Stimulated activated memory B cell treated with anti-CD40 and anti-IgM and Interleukin-4, amounts not matched to agents 10 μg/mL and 1 μg/mL and 100 μg/mL, for 72 hours (primary cell): Measurements from ENCODE around the gene KLHL3.

Experiments
- ATAC-seq: fragments of 150-1000 bp; cut with Tn5 transposase; 2 replicates; pipeline ENCODE4 v1.10.0; 2021
- H3K27ac Mint-ChIP-seq: one replicate; pipeline ENCODE4 v1.8.0; 2022; ENCODE audit warnings: mild to moderate bottlenecking, mixed read lengths
- H3K27me3 Mint-ChIP-seq: one replicate; pipeline ENCODE4 v1.8.0; 2022; ENCODE audit warnings: mixed read lengths
- H3K36me3 Mint-ChIP-seq: one replicate; pipeline ENCODE4 v1.8.0; 2022; ENCODE audit warnings: mixed read lengths
- H3K4me1 Mint-ChIP-seq: one replicate; pipeline ENCODE4 v1.8.0; 2022; ENCODE audit warnings: mixed read lengths
- H3K4me3 Mint-ChIP-seq: one replicate; pipeline ENCODE4 v1.8.0; 2022; ENCODE audit warnings: mild to moderate bottlenecking, moderate library complexity, mixed read lengths
- H3K9me3 Mint-ChIP-seq: one replicate; pipeline ENCODE4 v1.8.0; 2022; ENCODE audit warnings: mixed read lengths

The KLHL3 gene

GRCh38 chr5:137753691-137754187 is 17.9 kb upstream of the KLHL3 start:
- Mint-ChIP-seq H3K4me3 (peak overlapping the region; percentile 92), H3K4me1 (peaks cover 27% of the 10 kb centered on the region)

GRCh38 chr5:137752905-137753690 is 17.2 kb upstream of the KLHL3 start:
- H3K9me3 Mint-ChIP-seq: no peaks in the 10 kb centered on the region
- H3K27ac Mint-ChIP-seq: peak overlapping the region; percentile 97
- peak overlapping the region; percentile 92 for H3K4me3 Mint-ChIP-seq
- no peaks in the 10 kb centered on the region for H3K27me3 Mint-ChIP-seq
- H3K4me1 Mint-ChIP-seq: peaks cover 27% of the 10 kb centered on the region
- peaks cover 30% of the 10 kb centered on the region for H3K36me3 Mint-ChIP-seq
- ATAC-seq: no peak

More at GRCh38 chr5:137753691-137754187, 17.9 kb upstream of the KLHL3 start:
- Mint-ChIP-seq H3K9me3 (no peaks in the 10 kb centered on the region), H3K36me3 (peaks cover 30% of the 10 kb centered on the region), H3K27me3 (no peaks in the 10 kb centered on the region), H3K27ac (peak overlapping the region; percentile 97)
- ATAC-seq: peak; percentile 32

GRCh38 chr5:137751869-137752491 is 16.1 kb upstream of the KLHL3 start:
- H3K9me3 Mint-ChIP-seq: no peaks in the 10 kb centered on the region
- H3K4me1 Mint-ChIP-seq: peaks cover 27% of the 10 kb centered on the region
- H3K27ac Mint-ChIP-seq: peak overlapping the region; percentile 97
- ATAC-seq: no peak
- H3K27me3 Mint-ChIP-seq: no peaks in the 10 kb centered on the region
- H3K4me3 Mint-ChIP-seq: peak overlapping the region; percentile 92
- H3K36me3 Mint-ChIP-seq: peaks cover 30% of the 10 kb centered on the region

- Mint-ChIP-seq H3K4me1 (peaks cover 27% of the 10 kb centered on the region), H3K9me3 (no peaks in the 10 kb centered on the region), H3K27me3 (no peaks in the 10 kb centered on the region), H3K27ac (no peak overlapping the region), H3K36me3 (peaks cover 30% of the 10 kb centered on the region), H3K4me3 (no peak overlapping the region)
- ATAC-seq: no peak
Measured at GRCh38 chr5:137750436-137750835, 14.5 kb upstream of the KLHL3 start.

GRCh38 chr5:137747848-137748247 is 12.0 kb upstream of the KLHL3 start:
- ATAC-seq: no peak
- no peaks in the 10 kb centered on the region for H3K9me3 Mint-ChIP-seq
- H3K36me3 Mint-ChIP-seq: peaks cover 20% of the 10 kb centered on the region
- H3K27ac Mint-ChIP-seq: no peak overlapping the region
- H3K4me1 Mint-ChIP-seq: peaks cover 22% of the 10 kb centered on the region
- no peak overlapping the region for H3K4me3 Mint-ChIP-seq
- no peaks in the 10 kb centered on the region for H3K27me3 Mint-ChIP-seq

DNA sequence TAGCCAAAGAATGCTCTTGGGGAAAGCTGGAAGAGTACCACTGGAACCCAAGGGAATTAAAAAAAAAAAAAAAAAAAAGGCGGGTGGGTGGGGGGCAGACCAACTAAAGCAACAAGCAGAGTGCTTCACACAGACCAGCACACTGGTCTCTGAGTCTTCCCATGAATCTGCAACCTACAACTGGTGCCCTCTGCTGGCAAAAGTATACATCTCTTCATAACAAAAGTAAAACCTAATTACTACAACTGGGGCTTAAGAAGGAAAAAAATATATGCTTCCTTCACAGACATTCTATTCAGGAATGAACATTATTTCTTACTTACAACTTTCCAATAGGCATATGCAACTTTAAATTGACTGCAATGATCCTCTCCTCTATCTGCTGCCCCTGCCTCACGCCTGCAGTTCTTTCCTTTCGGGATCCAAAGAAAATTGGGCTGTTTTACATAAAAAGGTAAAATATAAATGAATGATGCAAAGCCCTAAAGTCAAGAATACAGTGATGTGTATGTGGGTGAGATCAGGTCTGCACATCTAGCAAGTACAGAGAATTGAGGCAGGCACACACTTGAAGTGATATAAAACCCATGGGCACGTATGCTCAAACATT is 7.2 kb upstream of the KLHL3 start:
- H3K9me3 Mint-ChIP-seq: no peaks in the 10 kb centered on the region
- H3K27me3 Mint-ChIP-seq: no peaks in the 10 kb centered on the region
- no peaks in the 10 kb centered on the region for H3K4me1 Mint-ChIP-seq
- no peak overlapping the region for H3K4me3 Mint-ChIP-seq
- peak; percentile 72 for ATAC-seq
- no peak overlapping the region for H3K27ac Mint-ChIP-seq
- H3K36me3 Mint-ChIP-seq: no peaks in the 10 kb centered on the region

DNA sequence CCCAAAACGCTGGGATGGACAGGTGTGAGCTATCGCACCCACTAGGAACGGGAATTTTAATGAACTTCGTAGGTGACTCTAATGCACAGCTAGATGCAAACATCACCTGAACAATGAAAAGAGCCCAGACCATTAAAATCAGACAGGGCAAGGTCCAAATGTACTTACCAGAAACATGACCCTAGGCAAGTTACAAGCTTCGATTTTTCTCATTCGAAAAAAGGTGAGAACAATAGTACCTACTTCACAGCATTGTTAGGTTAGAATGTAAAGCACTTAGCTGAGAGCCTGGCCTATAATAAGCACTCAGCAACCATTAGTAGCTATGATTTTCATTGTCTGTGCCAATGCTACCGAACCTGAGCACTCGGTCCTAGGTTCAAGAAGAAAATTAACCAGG is 5.8 kb upstream of the KLHL3 start:
- Mint-ChIP-seq H3K4me3 (no peak overlapping the region), H3K9me3 (peaks cover 2% of the 10 kb centered on the region), H3K36me3 (no peaks in the 10 kb centered on the region), H3K27me3 (no peaks in the 10 kb centered on the region), H3K4me1 (no peaks in the 10 kb centered on the region), H3K27ac (no peak overlapping the region)
- no peak for ATAC-seq

DNA sequence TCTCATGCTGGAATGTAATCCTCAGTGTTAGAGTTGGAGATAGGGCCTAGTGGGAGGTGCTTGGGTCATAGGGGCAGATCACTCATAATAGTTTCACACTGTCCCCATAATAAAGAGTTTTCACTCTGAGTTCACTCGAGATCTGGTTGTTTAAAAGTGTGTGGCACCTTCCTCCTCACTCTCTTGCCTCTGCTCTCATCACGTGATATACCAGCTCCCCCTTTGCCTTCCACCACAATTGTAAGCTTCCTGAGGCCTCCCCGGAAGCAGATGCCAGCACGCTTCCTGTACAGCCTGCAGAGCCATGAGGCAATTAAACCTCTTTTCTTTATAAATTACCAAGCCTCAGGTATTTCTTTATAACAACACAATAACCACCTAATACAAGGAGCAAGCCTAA is 3.8 kb upstream of the KLHL3 start:
- Mint-ChIP-seq H3K9me3 (peaks cover 2% of the 10 kb centered on the region), H3K4me3 (no peak overlapping the region), H3K27me3 (no peaks in the 10 kb centered on the region), H3K27ac (no peak overlapping the region), H3K36me3 (no peaks in the 10 kb centered on the region), H3K4me1 (no peaks in the 10 kb centered on the region)
- ATAC-seq: no peak

DNA sequence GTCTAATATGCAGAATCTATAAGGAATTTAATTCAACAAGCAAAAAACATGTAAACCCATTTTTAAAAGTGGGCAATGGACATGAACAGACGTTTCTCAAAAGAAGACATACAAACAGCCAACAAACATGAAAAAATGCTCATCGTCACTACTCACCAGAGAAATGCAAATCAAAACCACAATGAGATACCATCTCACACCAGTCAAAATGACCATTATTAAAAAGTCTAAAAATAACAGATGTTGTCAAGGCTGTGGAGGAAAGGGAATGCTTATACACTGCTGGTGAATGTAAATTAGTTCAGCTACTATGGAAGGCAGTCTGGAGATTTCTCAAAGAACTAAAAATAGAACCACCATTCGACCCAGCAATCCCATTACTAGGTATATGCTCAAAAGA is 3.1 kb upstream of the KLHL3 start:
- no peak overlapping the region for H3K4me3 Mint-ChIP-seq
- no peaks in the 10 kb centered on the region for H3K4me1 Mint-ChIP-seq
- H3K9me3 Mint-ChIP-seq: peaks cover 2% of the 10 kb centered on the region
- ATAC-seq: no peak
- no peak overlapping the region for H3K27ac Mint-ChIP-seq
- H3K27me3 Mint-ChIP-seq: no peaks in the 10 kb centered on the region
- no peaks in the 10 kb centered on the region for H3K36me3 Mint-ChIP-seq

GRCh38 chr5:137737349-137738131 is 1.7 kb upstream of the KLHL3 start:
- H3K36me3 Mint-ChIP-seq: no peaks in the 10 kb centered on the region
- no peak overlapping the region for H3K27ac Mint-ChIP-seq
- no peaks in the 10 kb centered on the region for H3K27me3 Mint-ChIP-seq
- no peaks in the 10 kb centered on the region for H3K4me1 Mint-ChIP-seq
- no peak overlapping the region for H3K4me3 Mint-ChIP-seq
- no peak for ATAC-seq
- H3K9me3 Mint-ChIP-seq: peaks cover 2% of the 10 kb centered on the region

GRCh38 chr5:137736496-137736895 is 607 bp upstream of the KLHL3 start:
- Mint-ChIP-seq H3K27me3 (no peaks in the 10 kb centered on the region), H3K36me3 (no peaks in the 10 kb centered on the region), H3K4me1 (no peaks in the 10 kb centered on the region), H3K4me3 (no peak overlapping the region), H3K9me3 (peaks cover 2% of the 10 kb centered on the region), H3K27ac (no peak overlapping the region)
- no peak for ATAC-seq

DNA sequence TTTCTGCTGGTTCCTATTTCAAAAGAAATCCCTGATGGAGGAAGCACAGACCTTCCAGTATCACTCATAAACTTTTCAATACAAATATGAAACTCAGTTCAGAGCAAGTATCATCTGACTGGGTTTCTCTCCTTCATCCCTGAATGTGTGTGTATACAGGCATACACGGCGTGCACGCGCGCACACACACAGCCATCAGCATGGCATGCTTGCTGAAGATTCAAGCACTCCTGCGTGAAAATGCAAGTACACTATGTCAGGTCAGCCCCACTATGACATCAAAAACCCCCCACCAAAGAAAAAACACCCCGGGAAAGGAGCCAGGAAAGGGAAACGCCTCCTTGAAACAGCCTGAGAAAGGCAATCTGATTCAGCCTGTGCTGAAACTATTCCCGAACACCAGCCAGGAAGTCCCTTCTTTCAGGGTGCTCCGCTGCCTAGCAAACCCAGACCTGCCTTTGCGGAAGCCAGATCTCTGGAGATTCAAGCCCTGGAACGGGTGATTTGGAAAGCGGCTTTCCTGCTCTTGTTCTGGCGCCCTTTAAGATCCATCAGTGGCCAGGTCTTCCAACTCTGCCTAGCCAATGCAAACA is 831 bp downstream of the KLHL3 start:
- Mint-ChIP-seq H3K27ac (no peak overlapping the region), H3K36me3 (no peaks in the 10 kb centered on the region)

GRCh38 chr5:137734331-137734730 is 1.6 kb downstream of the KLHL3 start:
- Mint-ChIP-seq H3K27ac (no peak overlapping the region), H3K9me3 (peaks cover 2% of the 10 kb centered on the region), H3K27me3 (no peaks in the 10 kb centered on the region), H3K4me1 (no peaks in the 10 kb centered on the region), H3K4me3 (no peak overlapping the region), H3K36me3 (no peaks in the 10 kb centered on the region)
- ATAC-seq: no peak

More for the DNA sequence above, 831 bp downstream of the KLHL3 start:
- ATAC-seq: no peak
- H3K27me3 Mint-ChIP-seq: no peaks in the 10 kb centered on the region
- no peaks in the 10 kb centered on the region for H3K4me1 Mint-ChIP-seq
- no peak overlapping the region for H3K4me3 Mint-ChIP-seq
- H3K9me3 Mint-ChIP-seq: peaks cover 2% of the 10 kb centered on the region

- Mint-ChIP-seq H3K36me3 (no peaks in the 10 kb centered on the region), H3K4me1 (no peaks in the 10 kb centered on the region), H3K27me3 (no peaks in the 10 kb centered on the region), H3K4me3 (no peak overlapping the region), H3K27ac (no peak overlapping the region), H3K9me3 (peaks cover 2% of the 10 kb centered on the region)
- no peak for ATAC-seq
Measured at GRCh38 chr5:137733922-137734321, 2.0 kb downstream of the KLHL3 start.

GRCh38 chr5:137733006-137733405 is 2.9 kb downstream of the KLHL3 start:
- no peak overlapping the region for H3K27ac Mint-ChIP-seq
- H3K27me3 Mint-ChIP-seq: no peaks in the 10 kb centered on the region

More at GRCh38 chr5:137733006-137733405, 2.9 kb downstream of the KLHL3 start:
- H3K4me1 Mint-ChIP-seq: no peaks in the 10 kb centered on the region
- peaks cover 2% of the 10 kb centered on the region for H3K9me3 Mint-ChIP-seq
- no peak overlapping the region for H3K4me3 Mint-ChIP-seq
- no peaks in the 10 kb centered on the region for H3K36me3 Mint-ChIP-seq
- ATAC-seq: no peak
